Suppressor macrophage treated with lipopolysaccharide for 4 hours (primary cell): ENCODE results near the gene FER.

Experiments
- DNase-seq: peaks from one replicate; pipeline ENCODE4 v3.0.0-alpha.2; 2020

The FER gene

GRCh38 chr5:109192555-109193281, 445.0 kb downstream of the FER start:
- no peak for DNase-seq

DNA sequence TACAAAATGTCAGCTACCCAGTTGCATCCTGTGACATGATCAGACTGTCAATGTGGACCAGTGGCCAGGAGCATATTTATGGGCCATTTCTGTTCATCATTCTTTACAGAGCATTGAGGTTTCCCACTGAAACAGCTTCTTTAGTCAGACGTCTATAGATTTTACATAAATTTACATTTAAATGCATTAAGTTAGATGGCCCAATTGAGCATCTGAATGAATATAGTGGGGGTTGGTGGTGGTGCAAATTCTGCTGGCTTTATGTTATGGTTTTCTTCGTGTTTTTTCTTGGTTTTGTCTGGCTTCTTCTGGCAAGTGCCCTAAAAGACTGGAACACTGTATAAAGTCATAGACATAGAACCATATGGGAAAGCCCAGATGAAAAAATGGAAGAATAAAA, 448.0 kb downstream of the FER start:
- no peak for DNase-seq

GRCh38 chr5:109196087-109196822, 448.6 kb downstream of the FER start:
- DNase-seq: no peak

DNA sequence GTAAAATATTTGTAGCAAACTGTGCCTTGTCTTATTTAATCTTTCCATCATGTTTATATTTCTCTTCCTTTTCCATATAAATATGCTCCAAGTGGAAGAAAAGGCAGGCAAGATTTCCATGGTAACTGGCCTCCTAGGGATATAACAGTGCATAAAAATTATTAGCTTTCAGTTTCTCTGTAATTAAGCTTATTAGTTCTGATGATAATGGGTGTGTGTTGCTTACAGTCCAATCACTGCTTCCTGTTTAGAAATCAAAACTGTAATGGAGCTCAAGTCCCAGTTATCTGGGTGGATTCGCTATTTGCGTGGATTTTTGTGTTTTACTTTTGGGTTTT, 449.1 kb downstream of the FER start:
- DNase-seq: no peak

DNA sequence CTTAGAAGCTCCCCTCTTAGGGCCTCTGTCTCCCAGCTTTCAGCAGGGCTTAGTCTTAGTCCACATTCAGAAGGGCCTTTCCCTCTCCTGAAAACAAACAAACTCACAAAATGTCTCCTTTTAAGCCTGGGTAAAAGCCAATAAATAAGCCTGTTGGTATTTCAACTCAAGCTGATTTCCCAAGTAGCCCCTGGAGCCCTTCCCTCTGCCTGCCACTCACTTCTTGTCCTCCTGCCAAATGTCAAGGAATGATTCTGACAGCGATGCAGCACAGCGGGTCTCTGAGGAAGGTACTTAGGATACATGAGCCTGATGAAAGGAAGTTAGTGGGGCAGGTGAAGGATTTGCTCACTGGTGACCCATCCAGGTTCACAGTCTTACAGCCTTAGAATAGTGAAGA, 451.6 kb downstream of the FER start:
- no peak for DNase-seq

GRCh38 chr5:109199799-109200620, 452.3 kb downstream of the FER start:
- no peak for DNase-seq

GRCh38 chr5:109215040-109215439, 467.3 kb downstream of the FER start:
- DNase-seq: no peak

- no peak for DNase-seq
Observed at GRCh38 chr5:109218818-109219217, 471.1 kb downstream of the FER start.

DNA sequence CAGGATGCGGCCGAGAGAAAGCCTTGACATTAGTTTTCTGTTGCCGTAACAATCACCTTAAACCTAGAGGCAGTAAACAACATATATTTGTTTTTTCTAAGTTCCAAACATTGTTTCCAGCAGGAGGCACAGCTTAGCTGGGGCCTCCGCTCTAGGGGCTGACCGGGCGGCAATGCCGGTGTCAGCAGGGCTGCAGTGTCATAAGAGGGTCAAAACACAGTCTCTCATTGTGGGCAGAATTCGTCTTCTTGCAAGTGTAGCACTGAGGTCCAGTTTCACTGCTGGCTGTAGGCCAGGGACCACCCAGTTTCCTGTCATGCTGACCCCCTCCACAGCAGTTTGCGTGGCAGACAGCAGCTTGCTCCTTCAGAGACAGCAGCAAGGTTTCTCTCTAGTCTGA, 475.8 kb downstream of the FER start:
- no peak for DNase-seq

DNA sequence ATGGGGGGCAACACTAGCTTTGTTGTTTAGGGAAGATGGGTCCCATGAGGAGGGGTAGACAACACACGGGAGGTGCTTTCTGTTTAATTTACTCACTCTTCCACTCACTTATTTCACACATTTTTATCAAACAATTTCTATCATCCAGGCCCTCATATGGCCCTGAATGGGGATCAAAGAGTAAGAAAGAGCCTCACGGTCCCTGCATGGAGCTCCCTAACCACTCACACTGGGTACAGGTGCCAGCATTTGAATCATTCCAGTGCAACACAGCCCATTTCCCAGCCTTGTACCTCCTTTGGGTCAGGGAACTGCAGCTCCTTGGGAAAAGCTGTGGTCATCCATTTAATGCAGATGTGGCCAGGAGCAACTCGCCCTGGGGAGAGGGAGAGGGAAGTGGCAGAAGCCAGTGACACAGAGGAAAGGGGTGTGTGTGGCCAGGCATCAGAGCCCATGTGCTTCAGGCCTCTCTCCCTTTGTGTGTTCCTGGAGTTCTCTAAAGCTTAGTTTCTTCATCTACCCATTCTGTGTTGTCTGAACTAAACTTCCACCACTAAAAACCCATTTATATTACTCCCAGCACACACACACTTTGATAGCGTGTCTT, 476.7 kb downstream of the FER start:
- no peak for DNase-seq

DNA sequence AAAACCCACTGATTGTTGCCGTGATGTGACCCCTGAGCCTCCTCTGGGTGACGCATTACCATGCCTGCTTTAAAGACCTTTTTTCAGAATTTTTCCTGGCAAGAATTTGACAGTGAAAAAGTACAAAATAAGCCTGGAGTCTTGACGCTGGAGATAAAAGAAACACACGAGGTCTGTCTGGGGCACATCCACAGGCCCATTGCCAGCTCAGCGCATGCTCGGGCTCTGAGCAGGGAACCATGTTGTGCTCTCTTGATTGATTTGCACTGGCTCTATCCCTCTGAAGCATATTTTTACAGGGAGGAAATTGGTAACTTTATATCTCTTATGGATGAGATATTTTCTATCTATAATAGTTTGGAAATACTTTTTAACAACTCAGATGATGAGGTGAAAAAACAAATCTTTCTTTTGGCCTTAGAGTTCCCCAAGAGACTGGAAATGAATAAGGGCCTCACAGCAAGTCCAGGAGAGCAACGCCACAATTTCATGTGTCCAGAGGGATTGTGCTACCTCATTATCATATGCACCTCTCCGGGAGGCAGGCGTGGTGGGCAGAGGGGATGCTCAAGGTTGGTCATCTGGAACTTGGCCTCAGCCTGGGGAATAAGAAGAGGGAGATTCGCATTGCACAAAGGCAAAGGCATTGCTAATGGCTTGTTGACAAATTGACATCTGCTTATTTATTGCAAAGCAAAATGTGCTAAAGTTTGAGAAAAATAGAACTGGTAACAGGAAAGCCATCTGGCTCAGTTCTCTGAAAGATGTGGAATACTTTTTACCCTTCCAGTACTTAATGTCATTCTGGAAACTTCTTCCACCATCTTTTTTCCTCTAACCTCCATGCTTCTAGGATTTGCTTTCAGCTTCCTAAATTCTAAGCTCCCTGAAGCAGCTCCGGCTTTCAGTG, 478.3 kb downstream of the FER start:
- no peak for DNase-seq

- DNase-seq: no peak
Observed at GRCh38 chr5:109230369-109230768, 482.7 kb downstream of the FER start.

GRCh38 chr5:109231331-109231730, 483.6 kb downstream of the FER start:
- no peak for DNase-seq

DNA sequence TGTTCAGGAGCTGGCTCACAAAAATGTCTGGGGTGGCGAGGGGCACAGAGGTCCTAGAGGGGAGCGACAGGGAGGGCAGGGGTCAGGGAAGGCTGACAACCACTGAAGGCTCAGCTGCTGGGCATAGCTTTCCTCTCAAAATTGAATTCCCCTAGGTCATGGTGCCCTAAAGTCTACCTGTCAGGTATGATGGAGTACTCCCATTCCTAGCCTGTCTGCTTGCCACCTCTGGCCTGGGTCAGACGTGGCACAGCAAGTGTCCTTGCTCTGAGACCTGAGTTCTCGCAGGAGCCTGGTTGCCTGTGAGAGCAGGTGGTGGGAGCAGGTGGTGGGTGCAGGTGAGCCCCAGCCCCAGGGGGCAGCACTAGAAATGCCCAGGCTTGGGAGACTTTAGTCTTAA, 486.7 kb downstream of the FER start:
- no peak for DNase-seq

- no peak for DNase-seq
Observed at GRCh38 chr5:109239456-109239855, 491.8 kb downstream of the FER start.

GRCh38 chr5:109242518-109242917, 494.8 kb downstream of the FER start:
- no peak for DNase-seq

GRCh38 chr5:109246395-109246794, 498.7 kb downstream of the FER start:
- no peak for DNase-seq
